GM12878 (cell line): ENCODE measurements around the gene CDH4. TPM values are rescaled to one million over a fixed set of nuclear protein-coding genes. Genes with fewer than 3 reads are reported as not detected.

ENCODE experiments used
- ATAC-seq: fragments of 200-7000 bp; cut with Tn5 transposase; 3 replicates; pipeline ENCODE4 v1.9.1; 2020; ENCODE audit warnings: mild to moderate bottlenecking, moderate library complexity
- BruUV-seq: library from RNA; stranded (reverse); fragments of 400-500 nt; replicated peaks from 2 replicates; lab custom pipeline; 2021; lab: Mats Ljungman, UMichigan
- CTCF ChIA-PET: fragments of 300-600 bp; sonication (Branson Sonifier 250); formaldehyde crosslinking; extraction: SDS; loops from one replicate; lab custom pipeline; 2021; ENCODE audit warnings: inconsistent platforms; lab: Yijun Ruan, JAX
- POLR2A ChIA-PET: fragments of 350-600 bp; formaldehyde crosslinking; extraction: SDS; loops from one replicate; lab custom pipeline; 2021; ENCODE audit warnings: inconsistent platforms; lab: Charles Lee
- RAD21 ChIA-PET: fragments of 300-600 bp; sonication (Branson Sonifier 250); formaldehyde crosslinking; loops from one replicate; lab custom pipeline; 2023; ENCODE audit warnings: antibody characterized with exemption; ENCODE audit not compliant: unreplicated experiment; lab: Charles Lee
- SMC1A ChIA-PET: fragments of 300-600 bp; sonication (Branson Sonifier 250); formaldehyde crosslinking; loops from one replicate; lab custom pipeline; 2023; ENCODE audit not compliant: unreplicated experiment, uncharacterized antibody; lab: Charles Lee
- DNase-seq: peaks from one replicate; pipeline ENCODE4 v3.0.0-alpha.2; 2011; ENCODE audit warnings: low read depth, low spot score
- FAIRE-seq: peaks from 3 replicates; lab custom pipeline; 2011; peaks lifted over from hg19 to GRCh38; lab: Jason Lieb, UNC
- H2AFZ ChIP-seq: 2 replicates; pipeline ENCODE4 v1.6.0; 2011; ENCODE audit warnings: low read depth, low read length, control low read depth; ENCODE audit not compliant: control insufficient read depth
- H3K27ac ChIP-seq: 2 replicates; pipeline ENCODE4 v1.5.1; 2011; ENCODE audit warnings: control low read depth; ENCODE audit not compliant: control insufficient read depth, insufficient read depth
- H3K27me3 ChIP-seq, 2 experiments: replicated peaks in 1 of 2; 2 replicates each; pipeline versions ENCODE4 v1.6.0 to v1.6.1; 2011; ENCODE audit warnings: low read length in 1 of 2; ENCODE audit not compliant: control insufficient read depth in 2 of 2, insufficient read depth in 2 of 2
- H3K36me3 ChIP-seq, 2 experiments: 2 replicates each; pipeline ENCODE4 v1.5.1; 2011; ENCODE audit warnings: low read length in 1 of 2; ENCODE audit not compliant: control insufficient read depth in 2 of 2, insufficient read depth in 2 of 2
- H3K4me1 ChIP-seq: 2 replicates; pipeline ENCODE4 v1.6.1; 2011; ENCODE audit warnings: mild to moderate bottlenecking, low read length, moderate library complexity, mixed read lengths; ENCODE audit not compliant: control insufficient read depth, insufficient read depth
- H3K4me2 ChIP-seq: 2 replicates; pipeline ENCODE4 v1.6.0; 2011; ENCODE audit warnings: control low read depth; ENCODE audit not compliant: control insufficient read depth, insufficient read depth
- H3K4me3 ChIP-seq: fragments of 200-600 bp; sonication (generic); 2 replicates; pipeline ENCODE4 v1.5.1; 2016
- H3K79me2 ChIP-seq: 2 replicates; pipeline ENCODE4 v1.6.0; 2011; ENCODE audit warnings: low read length; ENCODE audit not compliant: control insufficient read depth, insufficient read depth
- H3K9ac ChIP-seq: 2 replicates; pipeline ENCODE4 v1.8.0; 2011; ENCODE audit warnings: low read length, control low read depth, mixed read lengths; ENCODE audit not compliant: control insufficient read depth, insufficient read depth
- H3K9me3 ChIP-seq: replicated peaks from 3 replicates; pipeline ENCODE4 v1.5.1; 2011; ENCODE audit warnings: mild to moderate bottlenecking, low read length; ENCODE audit not compliant: control insufficient read depth, insufficient read depth
- H4K20me1 ChIP-seq: 2 replicates; pipeline ENCODE4 v1.6.0; 2011; ENCODE audit not compliant: control insufficient read depth, insufficient read depth
- ATF2 ChIP-seq: IDR thresholded peaks from 2 replicates; pipeline ENCODE4 v1.6.1; 2012; ENCODE audit warnings: low read length, inconsistent platforms
- BHLHE40 ChIP-seq, 2 experiments: fragments of 450-650 bp in 1 of 2; IDR thresholded peaks; 2 replicates each; pipeline ENCODE4 v1.6.1; 2011 to 2017; ENCODE audit warnings: low read depth in 2 of 2, borderline replicate concordance in 1 of 2, improper control_type of control experiment in 1 of 2, low read length in 1 of 2, mild to moderate bottlenecking in 1 of 2
- EED ChIP-seq: sonication (generic); IDR thresholded peaks from 2 replicates; pipeline ENCODE4 v1.6.1; 2016; ENCODE audit warnings: antibody characterized with exemption, low read depth
- GATAD2B ChIP-seq: fragments of 450-650 bp; conservative IDR thresholded peaks from 2 replicates; pipeline ENCODE4 v1.6.1; 2017; ENCODE audit warnings: low read depth, mild to moderate bottlenecking, moderate library complexity
- PAX8 ChIP-seq: fragments of 450-650 bp; IDR thresholded peaks from 2 replicates; pipeline ENCODE4 v1.6.1; 2017; ENCODE audit warnings: mild to moderate bottlenecking, moderate library complexity
- SMAD1 ChIP-seq: fragments of 450-650 bp; IDR thresholded peaks from 2 replicates; pipeline ENCODE4 v1.6.1; 2018; ENCODE audit warnings: mild to moderate bottlenecking, low read depth; ENCODE audit not compliant: partially characterized antibody
- ZNF207 ChIP-seq: fragments of 450-650 bp; IDR thresholded peaks from 2 replicates; pipeline ENCODE4 v1.6.1; 2014; ENCODE audit warnings: antibody characterized with exemption, mild to moderate bottlenecking, borderline replicate concordance
- WGBS: methylation state at CpG from one replicate; pipeline ENCODE4 v1.1.6; 2016; ENCODE audit warnings: low lambda C conversion rate; ENCODE audit not compliant: insufficient replicate concordance, insufficient coverage; ENCODE audit errors: missing lambda C conversion rate; 5-methylcytosine and 5-hydroxymethylcytosine counted together
- in situ Hi-C: fragments of 300-500 bp; cut with MboI; formaldehyde crosslinking; loops from 9 replicates; pipeline ENCODE4 v1.14.3; 2018; ENCODE audit warnings: mixed read lengths
- intact Hi-C: fragments of 100-400 bp; cut with micrococcal nuclease; formaldehyde crosslinking; loops from one replicate; pipeline ENCODE4 v1.14.2; 2022; ENCODE audit not compliant: unreplicated experiment
- polyA plus RNA-seq, 11 experiments: library from polyadenylated mRNA; depleted of rRNA in 4 of 11; unstranded in 6 of 11; stranded (reverse) in 5 of 11; fragments of >200 nt; fragmentation: Nextera tagmentation in 4 of 11; fragmentation: Illumina TruSeq in 1 of 11; extraction: Ambion mirVana in 4 of 11; extraction: Trizol in 1 of 11; gene quantifications; 1 replicate in 1 of 11; 2 replicates in 10 of 11; pipeline versions ENCODE4 v1.2.1 to v1.2.3, GENCODE V29; 2011 to 2016; ENCODE audit warnings: inconsistent platforms in 2 of 11, missing spikeins in 2 of 11, low read depth in 1 of 11
- total RNA-seq, 4 experiments: library from RNA; depleted of rRNA in 3 of 4; stranded (reverse); fragments of >200 nt in 3 of 4; fragmentation: Illumina TruSeq in 1 of 4; extraction: Trizol in 1 of 4; gene quantifications; 2 replicates each; pipeline versions ENCODE4 v1.2.1 to v1.2.3, GENCODE V29; 2013 to 2021

CDH4 gene
- total and polyA plus RNA-seq, 10 of the 15 experiments (the other 5 are each of a cell fraction or from before 2014, with no cell fraction given) = not detected

DNA sequence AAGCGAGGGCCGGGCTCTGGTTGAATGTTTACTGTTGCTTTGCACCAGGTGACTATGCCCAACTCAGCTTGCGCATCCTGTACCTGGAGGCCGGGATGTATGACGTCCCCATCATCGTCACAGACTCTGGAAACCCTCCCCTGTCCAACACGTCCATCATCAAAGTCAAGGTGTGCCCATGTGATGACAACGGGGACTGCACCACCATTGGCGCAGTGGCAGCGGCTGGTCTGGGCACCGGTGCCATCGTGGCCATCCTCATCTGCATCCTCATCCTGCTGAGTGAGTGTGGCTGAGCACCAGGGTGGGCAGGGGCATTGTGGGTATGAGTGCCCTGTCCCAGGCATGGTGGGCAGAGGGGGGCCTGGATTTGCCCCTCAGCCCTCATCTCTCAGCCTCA, 677.5 kb downstream of the CDH4 start:
- Histone ChIP-seq H3K27me3 (no peaks in the 10 kb centered on the region), H2AFZ (no peak overlapping the region), H3K9ac (no peak overlapping the region), H3K4me1 (no peaks in the 10 kb centered on the region), H3K9me3 (no peaks in the 10 kb centered on the region; the same call in 2 of the 3 replicates), H3K4me2 (no peak overlapping the region), H3K4me3 (no peak overlapping the region), H3K36me3 (no peaks in the 10 kb centered on the region), H3K79me2 (no peaks in the 10 kb centered on the region), H4K20me1 (no peaks in the 10 kb centered on the region), H3K27ac (no peak overlapping the region)
- ChIA-PET RAD21 (no interaction called here), SMC1A (no interaction called here), POLR2A (no interaction called here), CTCF (no interaction called here)
- intact Hi-C loops (no loop called here), in situ Hi-C loops (no loop called here)
- no peak for TF ChIP-seq ZNF207
- no peak for TF ChIP-seq GATAD2B
- no peak for TF ChIP-seq PAX8
- no peak for TF ChIP-seq ATF2
- TF ChIP-seq EED = no peak
- TF ChIP-seq SMAD1 = no peak
- TF ChIP-seq BHLHE40 (IDR thresholded peaks at IDR 0.05; ENCODE audit: borderline replicate concordance in 1 of 2, low read depth in 2 of 2, low read length in 1 of 2) = no peak
- ATAC-seq (no peak), FAIRE-seq (no peak), DNase-seq (no peak)
- BruUV-seq = no TSS peak
- 76% methylated on average over 12 of the region's 12 CpGs for whole genome bisulfite sequencing
